ENCODE results near the gene PANX3. TPM values are rescaled to one million over a fixed set of nuclear protein-coding genes. Genes with fewer than 3 reads are reported as not detected.

PANX3 gene
- total RNA-seq, 4 donors from 2014 or later = not detected

DNA sequence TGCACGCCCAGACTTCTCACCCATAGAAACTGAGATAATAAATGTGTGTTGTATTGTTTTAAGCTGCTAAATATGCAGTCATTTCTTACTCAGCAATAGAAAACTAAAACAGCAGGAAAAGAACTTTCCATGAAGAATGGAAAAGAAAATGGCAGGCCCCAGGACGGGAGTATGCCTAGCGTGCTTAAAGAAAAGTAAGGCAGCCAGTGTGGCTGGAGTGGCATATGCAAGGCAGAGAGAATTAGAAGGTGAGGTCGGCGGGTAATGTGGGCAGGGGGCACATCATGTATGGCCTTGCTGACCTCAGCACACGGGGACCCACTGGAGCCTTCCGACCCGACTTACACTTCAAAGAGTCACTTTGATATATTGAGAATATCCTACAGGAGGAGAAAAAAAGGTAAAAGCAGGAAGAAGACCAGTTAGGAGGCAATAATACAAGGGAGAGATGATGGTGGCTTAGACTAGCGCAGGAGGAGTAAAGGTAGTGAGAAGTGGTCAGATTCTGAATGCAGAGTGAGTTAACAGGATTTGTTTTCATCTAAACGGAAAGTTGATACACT, 31.9 kb downstream of the PANX3 start:
- no peak for DNase-seq (ENCODE audit: low spot score)
- ATAC-seq (ENCODE audit: low FRiP score) = no peak
- TF ChIP-seq, protein P1, sequence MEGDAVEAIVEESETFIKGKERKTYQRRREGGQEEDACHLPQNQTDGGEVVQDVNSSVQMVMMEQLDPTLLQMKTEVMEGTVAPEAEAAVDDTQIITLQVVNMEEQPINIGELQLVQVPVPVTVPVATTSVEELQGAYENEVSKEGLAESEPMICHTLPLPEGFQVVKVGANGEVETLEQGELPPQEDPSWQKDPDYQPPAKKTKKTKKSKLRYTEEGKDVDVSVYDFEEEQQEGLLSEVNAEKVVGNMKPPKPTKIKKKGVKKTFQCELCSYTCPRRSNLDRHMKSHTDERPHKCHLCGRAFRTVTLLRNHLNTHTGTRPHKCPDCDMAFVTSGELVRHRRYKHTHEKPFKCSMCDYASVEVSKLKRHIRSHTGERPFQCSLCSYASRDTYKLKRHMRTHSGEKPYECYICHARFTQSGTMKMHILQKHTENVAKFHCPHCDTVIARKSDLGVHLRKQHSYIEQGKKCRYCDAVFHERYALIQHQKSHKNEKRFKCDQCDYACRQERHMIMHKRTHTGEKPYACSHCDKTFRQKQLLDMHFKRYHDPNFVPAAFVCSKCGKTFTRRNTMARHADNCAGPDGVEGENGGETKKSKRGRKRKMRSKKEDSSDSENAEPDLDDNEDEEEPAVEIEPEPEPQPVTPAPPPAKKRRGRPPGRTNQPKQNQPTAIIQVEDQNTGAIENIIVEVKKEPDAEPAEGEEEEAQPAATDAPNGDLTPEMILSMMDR (IDR thresholded peaks at IDR 0.05) = no peak

DNA sequence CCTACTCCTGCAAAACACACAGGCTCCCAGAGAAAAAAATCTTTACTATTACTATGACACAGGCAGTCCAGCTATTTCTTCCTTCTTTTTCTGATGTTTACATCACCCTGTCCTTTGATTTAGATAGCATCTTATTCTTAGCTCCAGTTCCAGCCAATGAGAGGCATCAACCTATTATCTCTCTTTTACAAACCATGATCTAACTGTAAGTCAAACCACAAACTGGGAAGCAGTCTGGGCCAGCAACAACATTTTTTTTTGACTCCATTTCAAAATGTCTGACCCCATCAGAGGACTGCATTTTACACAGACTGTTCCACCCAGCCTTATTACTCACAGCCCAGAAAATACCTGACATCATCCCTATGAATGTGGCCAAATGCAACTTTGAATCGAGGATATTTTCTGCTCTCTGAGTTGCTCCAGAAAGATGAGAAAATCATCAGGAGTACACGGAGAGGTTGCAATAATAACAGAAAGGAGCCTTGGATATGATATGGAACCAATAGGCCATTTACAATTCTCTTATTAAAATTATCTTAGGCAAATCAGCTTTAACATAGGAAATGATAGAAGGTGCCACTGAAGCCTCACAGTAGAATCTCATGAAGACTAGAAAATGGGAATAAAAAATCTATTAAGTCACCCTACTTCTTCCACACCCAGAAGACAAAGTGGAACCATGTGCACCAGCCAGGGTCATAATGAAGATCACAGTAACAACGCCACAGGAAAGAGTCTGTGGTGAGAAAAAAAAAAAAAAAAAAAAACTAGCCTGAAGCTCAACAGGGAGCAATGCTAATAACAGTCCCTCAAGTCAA, 32.6 kb downstream of the PANX3 start:
- TF ChIP-seq, protein P1 (IDR thresholded peaks at IDR 0.05) = no peak
- ATAC-seq (ENCODE audit: low FRiP score) = no peak
- DNase-seq (ENCODE audit: low spot score) = no peak

DNA sequence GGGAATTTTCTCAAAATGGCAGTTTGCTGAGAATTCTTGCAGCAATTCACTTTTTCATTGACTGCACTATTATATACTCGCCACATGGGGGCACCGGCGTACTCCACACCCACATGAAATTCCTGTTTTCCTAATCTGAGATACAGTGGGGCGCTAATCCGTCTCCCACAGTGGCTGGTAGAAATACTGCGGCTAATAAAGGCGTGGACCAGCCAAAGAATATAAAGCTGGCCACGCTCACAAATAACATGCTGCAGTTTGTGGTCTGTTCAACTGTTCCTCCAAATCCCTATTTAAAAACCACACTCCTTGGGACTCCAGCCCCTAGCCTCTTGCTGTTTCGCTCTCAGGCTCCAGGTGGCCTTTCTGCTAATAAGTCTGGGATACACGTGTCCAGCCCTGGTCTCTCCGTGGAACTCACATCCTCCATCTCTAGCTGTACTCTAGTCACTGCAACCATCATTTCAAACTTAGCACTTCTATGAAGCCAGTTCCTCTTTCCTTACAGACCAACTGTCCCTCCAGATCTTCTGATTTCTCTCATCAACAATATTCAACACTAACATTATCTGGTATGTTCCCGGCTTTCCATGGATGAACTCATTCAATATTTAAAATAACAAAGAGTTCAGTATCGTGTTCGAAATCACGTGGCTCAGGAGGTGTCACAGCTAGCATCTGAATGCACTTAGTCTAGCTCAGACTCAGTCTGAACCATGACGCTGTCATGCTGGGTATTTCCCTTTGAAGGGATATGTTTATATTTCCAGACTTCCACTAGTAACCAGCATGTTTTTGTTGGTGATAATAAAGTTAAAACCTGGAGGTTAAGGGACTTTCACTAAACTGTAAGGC, 33.4 kb downstream of the PANX3 start:
- TF ChIP-seq, protein P1 (IDR thresholded peaks at IDR 0.05) = peak in 2 of 3 donors; percentile 1 to 68
- no peak for DNase-seq (ENCODE audit: low spot score)
- peak; percentile 95 for ATAC-seq (ENCODE audit: low FRiP score)

DNA sequence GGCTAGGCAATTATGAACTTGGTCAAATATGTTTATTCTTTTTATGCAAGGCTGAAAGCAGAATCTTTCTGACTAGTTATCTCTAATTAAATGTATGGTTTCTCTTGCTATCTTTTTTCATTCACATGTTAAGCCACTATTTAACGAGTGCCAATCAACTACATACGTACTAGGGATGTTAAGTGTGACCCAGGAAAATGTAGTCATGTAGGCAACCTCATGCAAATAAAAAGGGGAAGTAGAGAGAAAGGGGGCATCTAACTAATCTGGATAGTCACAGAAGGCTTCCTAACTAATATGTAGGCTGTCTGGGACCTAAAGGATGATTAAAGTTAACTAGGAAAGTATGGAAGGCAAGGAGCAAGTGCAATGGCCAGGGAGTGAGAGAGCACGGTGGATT, 34.9 kb downstream of the PANX3 start:
- DNase-seq (ENCODE audit: low spot score) = no peak
- ATAC-seq (ENCODE audit: low FRiP score) = no peak

DNA sequence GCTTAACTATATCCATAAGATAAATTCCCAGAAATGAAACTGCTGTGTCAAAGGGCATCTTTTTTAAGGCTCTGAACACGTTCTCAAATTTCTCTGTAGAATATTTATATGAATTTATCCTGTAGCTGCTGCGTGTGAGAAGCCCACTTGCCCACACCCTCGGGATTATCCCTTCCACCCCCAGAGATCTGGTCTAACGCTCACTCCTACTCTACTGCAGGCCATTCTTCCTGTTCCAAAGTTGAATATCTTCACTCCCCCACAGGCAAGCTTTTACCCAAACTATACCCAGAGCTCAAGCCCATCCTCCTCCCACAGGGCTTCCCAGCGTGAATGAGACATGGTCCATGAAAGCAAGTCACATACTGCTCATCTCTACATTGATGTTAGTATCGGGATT, 37.4 kb downstream of the PANX3 start:
- DNase-seq (ENCODE audit: low spot score) (no peak), ATAC-seq (ENCODE audit: low FRiP score) (no peak)
- TF ChIP-seq, protein P1 (IDR thresholded peaks at IDR 0.05) = no peak

More for the DNA sequence above, 34.9 kb downstream of the PANX3 start:
- TF ChIP-seq, protein P1 (IDR thresholded peaks at IDR 0.05) = no peak

DNA sequence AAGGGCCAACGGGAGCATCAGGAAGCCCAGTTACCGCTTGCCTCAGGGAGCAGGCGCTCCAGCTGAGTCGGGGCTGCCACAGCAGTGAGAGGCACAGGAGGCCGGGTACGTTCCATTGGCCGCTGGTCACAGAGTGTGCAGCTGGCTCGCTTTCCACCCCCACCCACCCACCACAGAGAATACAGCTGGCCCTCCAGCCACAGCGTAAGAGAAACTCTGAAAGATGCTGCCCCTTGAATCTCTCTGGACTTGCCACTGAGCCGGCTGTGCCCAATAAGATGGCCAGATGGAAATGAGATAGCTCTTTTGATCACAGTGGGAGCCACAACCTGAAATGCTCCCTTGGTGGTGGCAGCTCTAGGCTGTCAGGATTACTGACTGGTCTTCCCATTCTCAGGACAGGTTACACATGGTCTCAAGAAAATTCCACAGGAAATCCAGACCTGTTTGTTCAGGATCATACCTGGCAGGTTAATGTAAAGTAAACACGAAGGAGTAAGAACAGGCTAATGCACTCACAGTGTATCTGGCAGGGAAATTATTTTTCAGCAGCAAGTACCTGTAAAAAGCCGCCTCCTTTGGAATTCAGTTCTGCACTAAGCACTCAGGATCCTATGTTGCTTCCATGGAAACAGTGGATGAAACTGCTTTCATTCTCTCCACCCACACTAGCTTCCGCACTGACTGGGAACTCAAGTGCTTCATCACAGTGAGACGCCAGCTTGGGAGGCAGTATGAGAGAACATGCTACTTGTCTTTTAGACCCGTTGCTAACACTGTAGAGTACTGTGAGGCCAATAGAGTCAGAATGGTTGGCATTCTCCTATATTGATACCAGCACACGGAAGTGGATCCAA, 45.8 kb downstream of the PANX3 start:
- DNase-seq (ENCODE audit: low spot score) (no peak), ATAC-seq (ENCODE audit: low FRiP score) (no peak)
- TF ChIP-seq, protein P1 (IDR thresholded peaks at IDR 0.05) = no peak
